Stimulated activated CD8-positive, alpha-beta memory T cell treated with anti-CD3 and anti-CD28 coated beads, Interleukin-12 subunit alpha, Interleukin-12 subunit beta, amount 100 ng/mL, for 24 hours (primary cell): ENCODE measurements around the gene SLC13A2.

Source experiments
- DNase-seq: peaks from one replicate; pipeline ENCODE4 v3.0.0-alpha.2; 2020; ENCODE audit errors: extremely low read depth

SLC13A2 gene

GRCh38 chr17:28471531-28472342 is 1.7 kb upstream of the SLC13A2 start:
- no peak for DNase-seq

GRCh38 chr17:28472871-28473497 is 460 bp upstream of the SLC13A2 start:
- no peak for DNase-seq

GRCh38 chr17:28474111-28474531 is 677 bp downstream of the SLC13A2 start:
- DNase-seq = no peak

- DNase-seq = no peak
These were observed 1.9 kb downstream of the SLC13A2 start for GRCh38 chr17:28475151-28475900.

GRCh38 chr17:28476076-28476865 is 2.8 kb downstream of the SLC13A2 start:
- no peak for DNase-seq

GRCh38 chr17:28477928-28478327 is 4.5 kb downstream of the SLC13A2 start:
- DNase-seq = no peak

- DNase-seq = no peak
These were observed 5.5 kb downstream of the SLC13A2 start for GRCh38 chr17:28478712-28479615.

- DNase-seq = no peak
These were observed 6.8 kb downstream of the SLC13A2 start for GRCh38 chr17:28480278-28480677.

- no peak for DNase-seq
These were observed 7.5 kb downstream of the SLC13A2 start for GRCh38 chr17:28480799-28481571.

GRCh38 chr17:28482551-28483199 is 9.2 kb downstream of the SLC13A2 start:
- no peak for DNase-seq

GRCh38 chr17:28484296-28484695 is 10.9 kb downstream of the SLC13A2 start:
- DNase-seq = no peak

- DNase-seq = no peak
These were observed 11.6 kb downstream of the SLC13A2 start for GRCh38 chr17:28485049-28485448.

- DNase-seq = no peak
These were observed 14.6 kb downstream of the SLC13A2 start for GRCh38 chr17:28487881-28488532.

GRCh38 chr17:28488533-28489276 is 15.3 kb downstream of the SLC13A2 start:
- no peak for DNase-seq

- no peak for DNase-seq
These were observed 17.8 kb downstream of the SLC13A2 start for GRCh38 chr17:28491286-28491685.

GRCh38 chr17:28491860-28492259 is 18.4 kb downstream of the SLC13A2 start:
- no peak for DNase-seq

GRCh38 chr17:28492352-28493310 is 19.2 kb downstream of the SLC13A2 start:
- DNase-seq = no peak
